Endodermal cell (in vitro differentiated cells): Measurements from ENCODE around the gene DIPK1B. TPM values are rescaled to one million over a fixed set of nuclear protein-coding genes. Genes with fewer than 3 reads are reported as not detected.

Source experiments
- DNase-seq: peaks from one replicate; pipeline ENCODE4 v3.0.0-alpha.2; 2017
- H3K27ac ChIP-seq: 2 replicates; pipeline ENCODE4 v1.5.1; 2013; ENCODE audit warnings: mild to moderate bottlenecking, low read depth, low read length, moderate library complexity
- H3K27me3 ChIP-seq: 2 replicates; pipeline ENCODE4 v1.6.1; 2013; ENCODE audit warnings: mild to moderate bottlenecking, low read length, moderate library complexity; ENCODE audit not compliant: insufficient read depth, control insufficient read depth, poor library complexity, severe bottlenecking
- H3K36me3 ChIP-seq: 2 replicates; pipeline ENCODE4 v1.7.0; 2013; ENCODE audit warnings: mild to moderate bottlenecking, low read length, moderate library complexity; ENCODE audit not compliant: control insufficient read depth, insufficient read depth
- H3K4me1 ChIP-seq: one replicate; pipeline ENCODE4 v1.7.0; 2013; ENCODE audit warnings: low read length; ENCODE audit not compliant: control insufficient read depth, insufficient read depth
- H3K4me3 ChIP-seq: 2 replicates; pipeline ENCODE4 v1.5.1; 2013; ENCODE audit warnings: mild to moderate bottlenecking, low read length, moderate library complexity
- H3K9ac ChIP-seq: 2 replicates; pipeline ENCODE4 v1.6.1; 2013; ENCODE audit warnings: mild to moderate bottlenecking, low read length, moderate library complexity; ENCODE audit not compliant: poor library complexity, severe bottlenecking; ENCODE audit errors: extremely low read depth
- H3K9me3 ChIP-seq: 2 replicates; pipeline ENCODE4 v1.6.1; 2013; ENCODE audit warnings: mild to moderate bottlenecking, low read length, moderate library complexity; ENCODE audit not compliant: control insufficient read depth
- H3K27ac Mint-ChIP-seq: 2 replicates; pipeline ENCODE4 v1.8.0; 2020; ENCODE audit warnings: mixed read lengths
- H3K27me3 Mint-ChIP-seq: 2 replicates; pipeline ENCODE4 v1.8.0; 2021; ENCODE audit warnings: mild to moderate bottlenecking, mixed read lengths; ENCODE audit not compliant: insufficient read depth
- H3K36me3 Mint-ChIP-seq: 2 replicates; pipeline ENCODE4 v1.8.0; 2020; ENCODE audit warnings: low read depth, mixed read lengths
- H3K4me1 Mint-ChIP-seq: 2 replicates; pipeline ENCODE4 v1.8.0; 2020; ENCODE audit warnings: mixed read lengths
- H3K4me3 Mint-ChIP-seq: 2 replicates; pipeline ENCODE4 v1.8.0; 2020; ENCODE audit warnings: mild to moderate bottlenecking, moderate library complexity, mixed read lengths
- H3K9me3 Mint-ChIP-seq: 2 replicates; pipeline ENCODE4 v1.8.0; 2020; ENCODE audit warnings: mild to moderate bottlenecking, mixed read lengths
- CTCF ChIP-seq: fragments of 200-600 bp; sonication (generic); conservative IDR thresholded peaks from 2 replicates; pipeline ENCODE4 v1.5.0; 2021; ENCODE audit warnings: antibody characterized with exemption, mild to moderate bottlenecking
- WGBS, 2 experiments: methylation state at CpG; one replicate each; pipeline versions ENCODE4 v1.1.5 to v1.1.7; 2013; ENCODE audit warnings: missing lambda C conversion rate in 2 of 2, mixed read lengths in 1 of 2; ENCODE audit not compliant: insufficient coverage in 1 of 2, insufficient read length in 1 of 2; 5-methylcytosine and 5-hydroxymethylcytosine counted together
- total RNA-seq, 2 donors: library from RNA; stranded (reverse); fragmentation: NEBNext Ultra II Directional in 1 of 2; extraction: Animal tissue kit (Norgen Biotek cat#: 25700) in 1 of 2; gene quantifications; 2 replicates in 1 of 2; 3 replicates in 1 of 2; pipeline ENCODE4 v1.2.1, GENCODE V29; 2021

The DIPK1B gene
- total RNA-seq, 2 donors from 2014 or later = 35.1 to 45.4 TPM

- Mint-ChIP-seq H3K27me3 (peaks cover 2% of the 10 kb centered on the region), H3K4me1 (peaks cover 3% of the 10 kb centered on the region), H3K4me3 (no peak overlapping the region), H3K27ac (no peak overlapping the region), H3K36me3 (peaks cover 3% of the 10 kb centered on the region), H3K9me3 (no peaks in the 10 kb centered on the region)
- peaks cover 5% of the 10 kb centered on the region for H3K36me3 ChIP-seq
- H3K9me3 ChIP-seq = no peaks in the 10 kb centered on the region
- no peak overlapping the region for H3K4me3 ChIP-seq
- H3K4me1 ChIP-seq = no peaks in the 10 kb centered on the region
- no peak for DNase-seq
- no peak overlapping the region for H3K27ac ChIP-seq
- 80 to 85% methylated on average over 4 to 12 of the region's 12 CpGs for WGBS, 2 experiments
- H3K27me3 ChIP-seq = no peaks in the 10 kb centered on the region
- H3K9ac ChIP-seq = no peak overlapping the region
- TF ChIP-seq CTCF = no peak
Measured at GRCh38 chr9:136671254-136671614, 41.1 kb upstream of the DIPK1B start.

- WGBS, 2 experiments = 71 to 72% methylated on average over 20 to 27 of the region's 27 CpGs
- Histone ChIP-seq H3K27me3 (no peaks in the 10 kb centered on the region), H3K9me3 (no peaks in the 10 kb centered on the region), H3K9ac (no peak overlapping the region), H3K4me3 (no peak overlapping the region), H3K4me1 (no peaks in the 10 kb centered on the region), H3K27ac (no peak overlapping the region), H3K36me3 (peaks cover 5% of the 10 kb centered on the region)
- Mint-ChIP-seq H3K4me1 (peaks cover 3% of the 10 kb centered on the region), H3K4me3 (no peak overlapping the region), H3K27ac (no peak overlapping the region), H3K9me3 (no peaks in the 10 kb centered on the region), H3K27me3 (no peaks in the 10 kb centered on the region), H3K36me3 (peaks cover 3% of the 10 kb centered on the region)
- TF ChIP-seq CTCF = peak; percentile 92
- DNase-seq = peak; percentile 89
Measured at GRCh38 chr9:136671646-136672430, 40.5 kb upstream of the DIPK1B start.

- no peak for DNase-seq
- Histone ChIP-seq H3K27me3 (no peaks in the 10 kb centered on the region), H3K27ac (no peak overlapping the region), H3K4me3 (no peak overlapping the region), H3K9me3 (no peaks in the 10 kb centered on the region), H3K4me1 (no peaks in the 10 kb centered on the region), H3K9ac (no peak overlapping the region), H3K36me3 (peaks cover 5% of the 10 kb centered on the region)
- Mint-ChIP-seq H3K27ac (no peak overlapping the region), H3K36me3 (peaks cover 3% of the 10 kb centered on the region), H3K4me3 (no peak overlapping the region), H3K9me3 (no peaks in the 10 kb centered on the region), H3K27me3 (no peaks in the 10 kb centered on the region), H3K4me1 (peaks cover 3% of the 10 kb centered on the region)
- no peak for TF ChIP-seq CTCF
- 88 to 95% methylated on average over 3 to 14 of the region's 14 CpGs for WGBS, 2 experiments
Measured at GRCh38 chr9:136672431-136673087, 39.8 kb upstream of the DIPK1B start.
